CD8-positive, alpha-beta memory T cell (primary cell): ENCODE measurements around the gene GUCY1B1. TPM values are rescaled to one million over a fixed set of nuclear protein-coding genes. Genes with fewer than 3 reads are reported as not detected.

ENCODE experiments used
- CTCF ChIA-PET: fragments of 350-600 bp; sonication (Branson Sonifier 250); formaldehyde crosslinking; loops from one replicate; lab custom pipeline; 2021; ENCODE audit warnings: antibody characterized with exemption; lab: Charles Lee
- POLR2A ChIA-PET: fragments of 350-600 bp; sonication (Branson Sonifier 250); formaldehyde crosslinking; loops from one replicate; lab custom pipeline; 2021; ENCODE audit warnings: antibody characterized with exemption; lab: Charles Lee
- DNase-seq, 5 donors: peaks; one replicate each; pipeline versions ENCODE4 v3.0.0 to v3.0.0-alpha.2; 2020 to 2022; ENCODE audit warnings: mixed read lengths in 1 of 5
- H3K27ac ChIP-seq: one replicate; pipeline ENCODE4 v1.7.0; 2013; ENCODE audit warnings: low read depth, mild to moderate bottlenecking, low read length, moderate library complexity
- H3K27me3 ChIP-seq: 2 replicates; pipeline ENCODE4 v1.7.0; 2013; ENCODE audit warnings: low read length, mild to moderate bottlenecking; ENCODE audit not compliant: insufficient read depth, poor library complexity, severe bottlenecking
- H3K36me3 ChIP-seq: 2 replicates; pipeline ENCODE4 v1.7.0; 2013; ENCODE audit warnings: mild to moderate bottlenecking, low read length, moderate library complexity; ENCODE audit not compliant: insufficient read depth
- H3K4me1 ChIP-seq: 2 replicates; pipeline ENCODE4 v1.7.0; 2013; ENCODE audit warnings: mild to moderate bottlenecking, low read length, moderate library complexity; ENCODE audit not compliant: insufficient read depth
- H3K4me3 ChIP-seq: 2 replicates; pipeline ENCODE4 v1.7.0; 2013; ENCODE audit warnings: mild to moderate bottlenecking, low read length
- H3K9me3 ChIP-seq: 2 replicates; pipeline ENCODE4 v1.7.0; 2013; ENCODE audit warnings: mild to moderate bottlenecking, low read length
- H3K27ac Mint-ChIP-seq, 8 donors: one replicate each; pipeline ENCODE4 v1.8.0; 2020 to 2021; ENCODE audit warnings: mixed read lengths in 8 of 8, mild to moderate bottlenecking in 6 of 8, inconsistent platforms in 3 of 8, moderate library complexity in 3 of 8
- H3K27me3 Mint-ChIP-seq, 2 donors: one replicate each; pipeline ENCODE4 v1.8.0; 2020 to 2021; ENCODE audit warnings: mixed read lengths in 2 of 2, mild to moderate bottlenecking in 1 of 2, moderate library complexity in 1 of 2
- H3K36me3 Mint-ChIP-seq, 3 donors: one replicate each; pipeline ENCODE4 v1.8.0; 2020 to 2021; ENCODE audit warnings: mixed read lengths in 3 of 3, inconsistent platforms in 1 of 3, mild to moderate bottlenecking in 1 of 3
- H3K4me1 Mint-ChIP-seq, 3 donors: one replicate each; pipeline ENCODE4 v1.8.0; 2020 to 2021; ENCODE audit warnings: mixed read lengths in 3 of 3, inconsistent platforms in 1 of 3, mild to moderate bottlenecking in 1 of 3
- H3K4me3 Mint-ChIP-seq, 7 donors: one replicate each; pipeline ENCODE4 v1.8.0; 2020 to 2021; ENCODE audit warnings: mixed read lengths in 7 of 7, mild to moderate bottlenecking in 6 of 7, moderate library complexity in 4 of 7, inconsistent platforms in 2 of 7
- H3K9me3 Mint-ChIP-seq, 5 donors: one replicate each; pipeline ENCODE4 v1.8.0; 2020 to 2022; ENCODE audit warnings: mixed read lengths in 5 of 5, mild to moderate bottlenecking in 3 of 5, moderate library complexity in 2 of 5, inconsistent platforms in 1 of 5
- polyA plus RNA-seq: library from polyadenylated mRNA; unstranded; fragments of 300-500 nt; fragmentation: Illumina TruSeq; gene quantifications from one replicate; pipeline ENCODE4 v1.2.3, GENCODE V29; 2021
- total RNA-seq, 2 experiments: library from RNA; stranded (reverse); gene quantifications; one replicate each; pipeline ENCODE4 v1.2.3, GENCODE V29; 2021

Gene GUCY1B1
- total and polyA plus RNA-seq, 3 experiments from 2014 or later, result 0.12 to 0.18 TPM; not detected in 1

- H3K36me3 Mint-ChIP-seq, result no peaks in the 10 kb centered on the region
- POLR2A ChIA-PET, result no interaction called here
These were observed 78.5 kb downstream of the GUCY1B1 start for GRCh38 chr4:155837203-155837796.

GRCh38 chr4:155842080-155842479 lies 83.3 kb downstream of the GUCY1B1 start:
- POLR2A ChIA-PET, result no interaction called here
- no peaks in the 10 kb centered on the region for H3K9me3 ChIP-seq

More at GRCh38 chr4:155837203-155837796, 78.5 kb downstream of the GUCY1B1 start:
- Histone ChIP-seq H3K27ac (no peak overlapping the region), H3K36me3 (no peaks in the 10 kb centered on the region), H3K4me1 (no peaks in the 10 kb centered on the region), H3K4me3 (no peak overlapping the region), H3K9me3 (no peaks in the 10 kb centered on the region), H3K27me3 (no peaks in the 10 kb centered on the region)
- Mint-ChIP-seq H3K27me3 (peaks cover 0 to 6% of the 10 kb centered on the region in 2 donors), H3K9me3 (no peaks in the 10 kb centered on the region), H3K27ac (no peak overlapping the region), H3K4me3 (no peak overlapping the region), H3K4me1 (no peaks in the 10 kb centered on the region)
- DNase-seq, result no peak
- CTCF ChIA-PET, result no interaction called here

GRCh38 chr4:155846929-155847328 lies 88.1 kb downstream of the GUCY1B1 start:
- no peak for DNase-seq
- H3K4me3 ChIP-seq, result no peak overlapping the region
- Mint-ChIP-seq H3K4me3 (no peak overlapping the region), H3K9me3 (peaks cover 0 to 1% (median 0%) of the 10 kb centered on the region in 5 donors), H3K36me3 (no peaks in the 10 kb centered on the region), H3K27ac (no peak overlapping the region), H3K4me1 (no peaks in the 10 kb centered on the region), H3K27me3 (peaks cover 0 to 1% of the 10 kb centered on the region in 2 donors)
- ChIA-PET CTCF (no interaction called here), POLR2A (no interaction called here)
- H3K27me3 ChIP-seq, result no peaks in the 10 kb centered on the region
- H3K27ac ChIP-seq, result no peak overlapping the region
- no peaks in the 10 kb centered on the region for H3K36me3 ChIP-seq
- H3K9me3 ChIP-seq, result no peaks in the 10 kb centered on the region
- H3K4me1 ChIP-seq, result no peaks in the 10 kb centered on the region

More at GRCh38 chr4:155842080-155842479, 83.3 kb downstream of the GUCY1B1 start:
- Histone ChIP-seq H3K27me3 (no peaks in the 10 kb centered on the region), H3K27ac (no peak overlapping the region), H3K36me3 (no peaks in the 10 kb centered on the region), H3K4me1 (no peaks in the 10 kb centered on the region), H3K4me3 (no peak overlapping the region)
- no peak overlapping the region for H3K4me3 Mint-ChIP-seq
- no peaks in the 10 kb centered on the region for H3K4me1 Mint-ChIP-seq
- no peak for DNase-seq
- peaks cover 0 to 2% of the 10 kb centered on the region in 2 donors for H3K27me3 Mint-ChIP-seq
- no peak overlapping the region for H3K27ac Mint-ChIP-seq
- CTCF ChIA-PET, result no interaction called here
- no peaks in the 10 kb centered on the region for H3K36me3 Mint-ChIP-seq
- H3K9me3 Mint-ChIP-seq, result no peaks in the 10 kb centered on the region

GRCh38 chr4:155849042-155849441 lies 90.2 kb downstream of the GUCY1B1 start:
- Histone ChIP-seq H3K36me3 (no peaks in the 10 kb centered on the region), H3K4me1 (no peaks in the 10 kb centered on the region), H3K27ac (no peak overlapping the region), H3K4me3 (no peak overlapping the region), H3K9me3 (no peaks in the 10 kb centered on the region), H3K27me3 (no peaks in the 10 kb centered on the region)
- no peak overlapping the region for H3K4me3 Mint-ChIP-seq
- no peak for DNase-seq
- H3K4me1 Mint-ChIP-seq, result no peaks in the 10 kb centered on the region
- ChIA-PET CTCF (no interaction called here), POLR2A (no interaction called here)
- H3K27me3 Mint-ChIP-seq, result peaks cover 0 to 1% of the 10 kb centered on the region in 2 donors
- H3K27ac Mint-ChIP-seq, result no peak overlapping the region
- H3K36me3 Mint-ChIP-seq, result no peaks in the 10 kb centered on the region
- peaks cover 0 to 1% (median 0%) of the 10 kb centered on the region in 5 donors for H3K9me3 Mint-ChIP-seq

GRCh38 chr4:155853189-155853588 lies 94.4 kb downstream of the GUCY1B1 start:
- H3K4me3 Mint-ChIP-seq, result no peak overlapping the region
- H3K27ac ChIP-seq, result no peak overlapping the region
- H3K9me3 Mint-ChIP-seq, result peaks cover 0 to 1% (median 0%) of the 10 kb centered on the region in 5 donors
- no peaks in the 10 kb centered on the region for H3K4me1 Mint-ChIP-seq
- no peaks in the 10 kb centered on the region for H3K36me3 ChIP-seq
- ChIA-PET CTCF (no interaction called here), POLR2A (no interaction called here)
- DNase-seq, result no peak
- no peaks in the 10 kb centered on the region for H3K36me3 Mint-ChIP-seq
- H3K27ac Mint-ChIP-seq, result no peak overlapping the region
- H3K9me3 ChIP-seq, result no peaks in the 10 kb centered on the region
- no peaks in the 10 kb centered on the region for H3K4me1 ChIP-seq
- H3K4me3 ChIP-seq, result no peak overlapping the region
- H3K27me3 Mint-ChIP-seq, result peaks cover 1 to 7% of the 10 kb centered on the region in 2 donors
- H3K27me3 ChIP-seq, result no peaks in the 10 kb centered on the region

- Mint-ChIP-seq H3K36me3 (no peaks in the 10 kb centered on the region), H3K27me3 (peaks cover 1 to 7% of the 10 kb centered on the region in 2 donors), H3K9me3 (peaks cover 0 to 1% (median 0%) of the 10 kb centered on the region in 5 donors), H3K4me1 (no peaks in the 10 kb centered on the region), H3K27ac (no peak overlapping the region), H3K4me3 (no peak overlapping the region)
- no peak overlapping the region for H3K4me3 ChIP-seq
- POLR2A ChIA-PET, result no interaction called here
- no peaks in the 10 kb centered on the region for H3K36me3 ChIP-seq
- H3K27me3 ChIP-seq, result no peaks in the 10 kb centered on the region
- no peak overlapping the region for H3K27ac ChIP-seq
- no peaks in the 10 kb centered on the region for H3K4me1 ChIP-seq
- no peak for DNase-seq
- H3K9me3 ChIP-seq, result no peaks in the 10 kb centered on the region
- CTCF ChIA-PET, result no interaction called here
These were observed 95.9 kb downstream of the GUCY1B1 start for GRCh38 chr4:155854582-155855226.

- Mint-ChIP-seq H3K4me1 (no peaks in the 10 kb centered on the region), H3K27ac (no peak overlapping the region), H3K27me3 (peaks cover 0 to 7% of the 10 kb centered on the region in 2 donors), H3K9me3 (no peaks in the 10 kb centered on the region), H3K4me3 (no peak overlapping the region), H3K36me3 (no peaks in the 10 kb centered on the region)
- Histone ChIP-seq H3K4me1 (no peaks in the 10 kb centered on the region), H3K36me3 (no peaks in the 10 kb centered on the region), H3K9me3 (no peaks in the 10 kb centered on the region), H3K4me3 (no peak overlapping the region), H3K27ac (no peak overlapping the region), H3K27me3 (no peaks in the 10 kb centered on the region)
- CTCF ChIA-PET, result no interaction called here
- POLR2A ChIA-PET, result no interaction called here
- no peak for DNase-seq
These were observed 97.1 kb downstream of the GUCY1B1 start for GRCh38 chr4:155855897-155856296.
